ENCODE measurements around the gene CCDC85C.

The CCDC85C gene

GRCh38 chr14:99522025-99522401 lies 82.0 kb downstream of the CCDC85C start:
- no peak for DNase-seq (ENCODE audit: low spot score)

- no peak for DNase-seq (ENCODE audit: low spot score)
These were observed 82.6 kb downstream of the CCDC85C start for GRCh38 chr14:99521176-99522024.

- no peak for DNase-seq (ENCODE audit: low spot score)
These were observed 83.4 kb downstream of the CCDC85C start for GRCh38 chr14:99520571-99521081.

- no peak for DNase-seq (ENCODE audit: low spot score)
These were observed 84.0 kb downstream of the CCDC85C start for GRCh38 chr14:99519931-99520421.

GRCh38 chr14:99519347-99519881 lies 84.6 kb downstream of the CCDC85C start:
- no peak for DNase-seq (ENCODE audit: low spot score)

GRCh38 chr14:99518441-99519346 lies 85.3 kb downstream of the CCDC85C start:
- DNase-seq (ENCODE audit: low spot score), result peak; percentile 47

GRCh38 chr14:99517643-99518381 lies 86.2 kb downstream of the CCDC85C start:
- DNase-seq (ENCODE audit: low spot score), result no peak

- no peak for DNase-seq (ENCODE audit: low spot score)
These were observed 87.0 kb downstream of the CCDC85C start for GRCh38 chr14:99516871-99517642.

- DNase-seq (ENCODE audit: low spot score), result no peak
These were observed 87.7 kb downstream of the CCDC85C start for GRCh38 chr14:99516156-99516870.

GRCh38 chr14:99515301-99516155 lies 88.5 kb downstream of the CCDC85C start:
- no peak for DNase-seq (ENCODE audit: low spot score)

GRCh38 chr14:99514552-99515300 lies 89.3 kb downstream of the CCDC85C start:
- no peak for DNase-seq (ENCODE audit: low spot score)

- DNase-seq (ENCODE audit: low spot score), result no peak
These were observed 90.0 kb downstream of the CCDC85C start for GRCh38 chr14:99513946-99514551.

GRCh38 chr14:99513183-99513694 lies 90.8 kb downstream of the CCDC85C start:
- DNase-seq (ENCODE audit: low spot score), result no peak

GRCh38 chr14:99512571-99513182 lies 91.3 kb downstream of the CCDC85C start:
- no peak for DNase-seq (ENCODE audit: low spot score)

GRCh38 chr14:99512110-99512449 lies 91.9 kb downstream of the CCDC85C start:
- DNase-seq (ENCODE audit: low spot score), result no peak

- DNase-seq (ENCODE audit: low spot score), result no peak
These were observed 92.4 kb downstream of the CCDC85C start for GRCh38 chr14:99511421-99512109.
